Hindlimb muscle (tissue), 1 donor: ENCODE results near the gene ADARB2. TPM values are rescaled to one million over a fixed set of nuclear protein-coding genes. Genes with fewer than 3 reads are reported as not detected.
"Not testable (repeated sequence)": the region's sequence is repeated elsewhere in the genome, so short reads cannot be mapped to it uniquely, and the experiment has no call there.

Source experiments
- DNase-seq: peaks from one replicate; pipeline ENCODE4 v3.0.0-alpha.2; 2013
- polyA plus RNA-seq: library from polyadenylated mRNA; unstranded; fragments of 120-200 nt; gene quantifications from one replicate; pipeline ENCODE4 v1.2.1, GENCODE V29; 2013; ENCODE audit not compliant: insufficient read length

ADARB2 gene
- polyA plus RNA-seq, 1 donor = 0.04 TPM

GRCh38 chr10:1542941-1543340, 194.4 kb downstream of the ADARB2 start:
- DNase-seq = no peak

- DNase-seq = no peak
Observed at GRCh38 chr10:1540144-1540543, 197.2 kb downstream of the ADARB2 start.

DNA sequence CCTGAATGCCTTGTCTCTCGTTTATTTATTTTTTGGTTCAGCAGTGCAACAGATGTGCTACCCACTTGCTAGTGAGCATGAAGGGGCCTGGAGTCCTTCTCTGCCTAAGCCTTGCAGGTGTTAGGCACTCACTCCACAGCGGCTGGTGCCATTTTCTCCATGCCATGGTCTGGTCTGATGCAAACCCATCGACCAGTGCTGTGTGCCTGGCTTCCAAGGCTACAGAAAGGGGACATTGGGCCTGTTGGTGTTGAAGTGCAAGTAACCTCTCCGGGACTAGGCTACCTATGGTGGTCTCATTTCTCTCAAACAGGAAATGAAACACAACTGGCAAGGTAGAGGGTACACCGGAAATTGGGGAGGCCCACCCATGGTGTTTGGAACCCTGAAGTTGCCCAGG, 198.1 kb downstream of the ADARB2 start:
- DNase-seq = no peak

- no peak for DNase-seq
Observed at GRCh38 chr10:1538531-1539061, 198.7 kb downstream of the ADARB2 start.

- no peak for DNase-seq
Observed at GRCh38 chr10:1538121-1538520, 199.2 kb downstream of the ADARB2 start.

DNA sequence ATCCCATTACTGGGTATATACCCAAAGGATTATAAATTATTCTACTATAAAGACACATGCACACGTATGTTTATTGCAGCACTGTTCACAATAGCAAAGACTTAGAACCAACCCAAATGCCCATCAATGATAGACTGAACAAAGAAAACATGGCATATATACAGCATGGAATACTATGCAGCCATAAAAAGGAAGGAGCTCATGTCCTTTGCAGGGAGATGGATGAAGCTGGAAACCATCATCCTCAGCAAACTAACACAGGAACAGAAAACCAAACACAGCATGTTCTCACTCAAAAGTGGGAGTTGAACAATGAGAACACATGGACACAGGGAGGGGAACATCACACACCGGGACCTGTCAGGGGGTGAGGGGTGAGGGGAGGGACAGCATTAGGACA, 199.9 kb downstream of the ADARB2 start:
- DNase-seq = not testable (repeated sequence)

DNA sequence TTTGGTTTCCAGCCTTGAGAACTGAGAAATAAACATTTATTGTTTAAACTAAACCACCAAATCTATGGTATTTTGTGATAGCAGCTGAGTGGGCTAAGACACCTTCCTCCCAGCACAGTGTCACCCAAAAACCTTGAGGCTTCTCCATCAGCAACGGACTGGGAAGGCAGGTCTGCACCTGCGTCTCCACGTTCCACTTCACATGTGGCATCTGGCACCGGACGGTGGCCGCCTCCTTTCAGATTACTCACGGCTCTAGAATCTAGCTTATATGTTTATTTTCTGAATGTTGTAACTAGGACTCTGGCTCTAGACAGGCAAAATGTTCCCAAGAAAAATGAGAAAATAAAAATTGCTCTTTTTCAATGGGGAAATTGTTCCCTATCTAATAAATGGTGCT, 201.0 kb downstream of the ADARB2 start:
- DNase-seq = no peak

DNA sequence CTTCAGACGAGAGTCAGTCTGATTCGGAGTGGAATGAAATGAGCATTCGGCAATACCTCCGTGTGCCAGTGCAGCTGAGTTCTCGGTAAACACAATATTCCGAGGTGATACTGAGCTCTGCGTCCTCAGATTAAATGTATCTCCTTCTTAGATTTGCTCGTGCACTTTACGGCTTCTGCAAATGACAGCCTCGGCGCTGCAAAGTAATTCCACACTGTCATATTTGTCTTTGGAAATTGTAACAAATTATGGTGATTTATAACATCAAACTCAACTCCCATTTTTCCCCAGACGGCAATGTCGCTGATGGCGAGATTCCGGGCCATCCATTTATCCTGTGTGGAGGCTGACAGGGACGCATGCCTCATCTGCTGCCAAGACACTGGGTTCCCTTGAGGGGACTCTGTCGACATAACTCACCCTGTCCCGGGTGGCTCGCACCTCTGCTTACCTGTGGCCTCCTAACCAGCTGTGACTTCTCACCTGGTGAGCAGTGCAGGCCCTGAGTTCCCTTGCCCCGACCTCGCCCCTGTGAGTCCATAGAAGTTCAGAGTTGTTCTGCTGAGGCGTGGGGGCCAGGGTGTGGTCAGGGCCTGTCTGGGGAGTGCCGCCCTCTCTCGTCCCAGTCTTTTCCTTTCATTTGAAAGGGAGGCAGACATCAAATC, 201.9 kb downstream of the ADARB2 start:
- no peak for DNase-seq

DNA sequence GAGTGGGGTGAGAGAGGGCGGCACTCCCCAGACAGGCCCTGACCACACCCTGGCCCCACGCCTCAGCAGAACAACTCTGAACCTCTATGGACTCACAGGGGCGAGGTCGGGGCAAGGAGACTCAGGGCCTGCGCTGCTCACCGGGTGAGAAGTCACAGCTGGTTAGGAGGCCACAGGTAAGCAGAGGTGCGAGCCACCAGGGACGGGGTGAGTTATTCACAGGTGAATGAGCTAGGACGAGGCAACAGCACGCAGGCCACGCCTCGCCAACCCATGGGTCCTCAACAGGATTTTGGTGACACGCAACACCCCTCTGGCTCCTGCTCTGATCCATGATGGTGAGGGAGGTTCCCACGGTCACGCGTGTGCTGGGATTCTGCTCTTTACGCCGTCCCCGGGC, 202.5 kb downstream of the ADARB2 start:
- no peak for DNase-seq

- DNase-seq = no peak
Observed at GRCh38 chr10:1532636-1533035, 204.7 kb downstream of the ADARB2 start.

- peak; percentile 12 for DNase-seq
Observed at GRCh38 chr10:1531883-1532597, 205.3 kb downstream of the ADARB2 start.

- no peak for DNase-seq
Observed at GRCh38 chr10:1530871-1531517, 206.3 kb downstream of the ADARB2 start.

DNA sequence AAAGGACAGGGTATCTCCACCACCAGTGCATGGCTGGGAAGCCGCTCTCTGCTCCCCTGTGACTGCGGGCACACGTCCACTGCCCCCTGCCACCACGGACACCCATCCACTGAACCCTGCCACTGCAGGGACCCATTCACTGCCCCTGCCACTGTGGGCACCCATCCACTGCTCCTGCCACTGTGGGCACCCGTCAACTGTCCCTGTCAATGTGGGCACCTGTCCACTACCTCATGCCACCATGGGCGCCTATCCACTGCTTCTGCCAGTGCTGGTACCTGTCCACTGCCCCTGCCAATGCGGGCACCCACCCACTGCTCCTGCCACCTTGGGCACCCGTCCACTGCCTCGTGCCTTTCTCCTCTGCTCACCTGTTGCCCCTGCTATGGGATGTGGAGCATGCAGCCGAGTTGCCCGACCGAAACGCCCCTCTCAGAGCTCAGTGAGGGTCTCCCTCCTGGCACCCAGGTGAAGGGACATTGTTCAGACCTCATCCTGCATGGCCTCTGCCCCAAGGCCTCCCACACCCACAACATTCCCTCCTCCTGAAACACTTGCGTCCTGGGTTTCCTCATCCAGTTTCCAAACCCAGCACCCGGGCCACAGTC, 207.4 kb downstream of the ADARB2 start:
- DNase-seq = no peak

- no peak for DNase-seq
Observed at GRCh38 chr10:1527951-1528350, 209.4 kb downstream of the ADARB2 start.

GRCh38 chr10:1526436-1527055, 210.8 kb downstream of the ADARB2 start:
- DNase-seq = no peak

DNA sequence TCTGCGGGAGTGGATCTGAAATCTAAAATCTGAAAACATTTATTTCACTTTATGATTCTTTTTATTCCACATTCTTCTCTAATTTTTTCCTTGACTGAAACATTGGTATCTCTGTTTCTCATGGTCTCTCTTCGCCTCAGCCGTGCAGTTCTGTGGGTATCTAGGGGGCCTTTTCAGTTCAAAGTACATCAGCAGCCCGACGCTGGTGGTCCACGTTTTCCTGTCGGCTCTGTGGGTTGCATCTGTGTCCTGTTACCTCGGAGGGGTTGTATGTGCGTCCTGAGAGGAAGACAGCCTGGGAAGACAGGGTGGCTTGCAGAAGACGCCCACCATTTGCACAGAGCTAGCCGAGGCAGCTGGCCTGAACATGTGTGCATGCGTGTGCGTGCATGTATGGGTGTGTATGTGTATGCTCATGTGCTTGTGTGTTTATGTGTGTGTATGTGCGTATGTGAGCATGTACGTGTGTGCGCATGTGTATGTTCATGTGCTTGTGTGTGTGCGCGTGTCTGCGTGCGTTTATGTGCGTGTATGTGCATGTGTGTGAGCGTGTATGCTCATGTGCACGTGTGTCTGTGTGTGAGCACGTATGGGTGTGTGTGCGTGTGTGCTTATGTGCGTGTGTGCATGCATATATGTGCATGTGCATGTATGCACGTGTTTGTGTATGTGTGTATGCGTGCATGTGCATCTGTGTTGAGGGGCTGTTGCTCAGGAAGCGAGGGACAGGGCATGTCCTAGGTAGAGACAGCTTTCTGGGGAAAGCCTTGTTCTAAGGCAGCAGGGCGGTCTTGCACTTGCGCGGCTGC, 211.8 kb downstream of the ADARB2 start:
- DNase-seq = no peak

DNA sequence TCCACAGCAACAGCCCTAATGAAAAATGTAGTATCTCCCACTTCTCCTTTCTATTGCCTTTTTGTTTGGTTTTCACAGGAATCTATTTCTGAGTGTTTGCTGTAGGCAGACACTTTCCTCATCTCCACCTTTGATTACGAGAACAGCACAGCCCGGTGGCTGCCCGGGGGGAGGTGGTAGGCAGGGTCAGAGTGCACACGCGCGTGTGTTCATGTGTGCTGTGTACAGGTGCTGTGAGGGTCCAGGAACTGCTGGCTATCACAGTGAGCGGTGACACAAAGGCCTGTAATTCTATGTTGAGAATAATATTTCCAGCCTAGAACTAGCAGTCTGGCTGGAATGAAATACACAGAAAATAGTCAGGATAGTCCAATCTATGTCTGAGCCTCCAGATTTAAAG, 212.8 kb downstream of the ADARB2 start:
- DNase-seq = no peak

DNA sequence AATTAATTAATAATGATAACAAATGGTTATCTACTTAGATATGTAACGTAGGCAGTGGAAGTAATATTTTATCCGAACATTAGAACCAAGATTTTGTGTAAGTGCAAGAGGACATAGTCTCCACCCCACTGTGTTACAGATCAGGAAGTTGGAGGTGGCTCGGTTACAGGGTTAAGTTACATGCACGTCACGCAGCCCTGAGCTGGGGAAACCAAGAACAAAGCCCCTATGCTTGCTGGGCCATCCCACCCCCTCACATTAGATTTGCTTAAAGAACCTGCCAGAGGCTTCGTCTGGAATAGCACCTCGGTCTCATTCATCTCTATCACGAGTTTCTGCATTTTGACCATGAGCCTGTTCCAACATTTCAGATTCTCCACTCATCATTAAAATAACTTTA, 214.1 kb downstream of the ADARB2 start:
- no peak for DNase-seq

GRCh38 chr10:1522237-1522636, 215.1 kb downstream of the ADARB2 start:
- DNase-seq = no peak

GRCh38 chr10:1521741-1522140, 215.6 kb downstream of the ADARB2 start:
- no peak for DNase-seq

DNA sequence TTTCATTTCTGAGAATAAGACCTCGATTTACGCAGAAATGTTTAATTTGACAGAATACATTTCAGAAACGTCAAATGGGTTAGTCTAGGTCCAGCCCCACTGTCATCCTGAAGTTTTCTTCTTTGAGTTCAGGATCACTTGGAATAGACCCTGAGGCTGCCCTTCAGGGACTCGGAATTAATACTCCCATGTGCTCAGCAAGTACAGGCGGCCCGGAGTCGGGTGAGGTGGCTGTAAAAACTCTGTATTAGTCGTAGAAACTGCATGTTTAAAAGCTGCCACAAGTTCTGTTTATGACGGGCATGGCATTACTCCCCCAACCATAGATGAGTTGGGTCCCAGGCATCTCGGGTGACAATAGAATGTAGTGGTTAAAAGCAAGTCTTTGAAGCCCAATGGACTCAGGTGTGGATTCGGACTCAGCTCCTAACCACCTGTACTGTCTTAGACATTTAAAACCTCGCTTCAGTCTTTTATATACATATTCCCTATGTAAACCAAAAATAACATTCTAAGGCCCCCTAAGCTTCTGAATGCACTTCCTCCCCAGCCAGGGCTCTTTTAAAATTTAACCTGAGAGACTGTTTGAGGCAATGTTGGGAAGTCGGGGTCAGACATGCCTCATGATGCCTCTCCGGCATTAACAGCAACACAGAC, 216.3 kb downstream of the ADARB2 start:
- no peak for DNase-seq
